HG02588 (cell line): ENCODE data around the gene PCNA.
A peak's percentile ranks its signal among the peaks of the same experiment; 100 is the strongest.
"Not testable (repeated sequence)": the region's sequence is repeated elsewhere in the genome, so short reads cannot be mapped to it uniquely, and the experiment has no call there.

Source experiments
- ATAC-seq: cut with Tn5 transposase; IDR thresholded peaks from one replicate; pipeline ENCODE4 v1.9.1; 2021; ENCODE audit warnings: mild to moderate bottlenecking, moderate library complexity; ENCODE audit not compliant: unreplicated experiment

The PCNA gene

DNA sequence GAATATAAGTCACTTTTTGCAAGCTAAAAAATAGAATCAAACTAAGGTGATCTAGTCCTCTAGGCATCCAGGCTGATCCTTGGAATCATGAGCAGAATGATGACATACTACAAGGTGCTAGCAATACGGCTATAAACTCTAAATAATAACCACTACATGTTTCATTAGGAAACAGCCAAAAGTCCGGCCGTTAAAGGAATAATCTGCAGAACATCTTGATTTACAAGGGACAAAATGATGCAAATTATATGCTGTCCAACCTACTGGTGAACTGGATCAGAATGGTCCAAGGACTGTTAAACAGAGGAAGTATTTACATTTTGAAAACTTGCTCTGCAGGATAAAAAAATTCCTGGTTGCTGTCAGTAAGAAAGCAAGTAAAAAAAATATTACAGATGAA lies 19.8 kb downstream of the PCNA start:
- not testable (repeated sequence) for ATAC-seq

DNA sequence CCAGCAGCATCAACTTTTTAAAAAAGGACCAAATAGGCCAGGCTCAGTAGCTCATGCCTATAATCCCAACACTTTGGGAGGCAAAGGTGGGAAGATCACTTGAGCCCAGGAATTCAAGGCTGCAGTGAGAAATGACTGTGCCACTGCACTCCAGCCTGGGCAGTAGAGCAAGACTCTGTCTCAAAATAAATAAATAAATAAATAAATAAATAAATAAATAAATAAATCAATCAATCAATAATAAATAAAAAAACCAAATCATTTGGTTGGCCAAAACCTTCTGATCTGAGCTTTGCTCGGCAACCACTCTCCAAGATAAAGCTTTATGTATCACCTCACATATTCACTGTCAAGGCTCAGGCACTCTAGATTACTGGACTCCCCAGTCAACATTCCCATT lies 20.7 kb downstream of the PCNA start:
- not testable (repeated sequence) for ATAC-seq

DNA sequence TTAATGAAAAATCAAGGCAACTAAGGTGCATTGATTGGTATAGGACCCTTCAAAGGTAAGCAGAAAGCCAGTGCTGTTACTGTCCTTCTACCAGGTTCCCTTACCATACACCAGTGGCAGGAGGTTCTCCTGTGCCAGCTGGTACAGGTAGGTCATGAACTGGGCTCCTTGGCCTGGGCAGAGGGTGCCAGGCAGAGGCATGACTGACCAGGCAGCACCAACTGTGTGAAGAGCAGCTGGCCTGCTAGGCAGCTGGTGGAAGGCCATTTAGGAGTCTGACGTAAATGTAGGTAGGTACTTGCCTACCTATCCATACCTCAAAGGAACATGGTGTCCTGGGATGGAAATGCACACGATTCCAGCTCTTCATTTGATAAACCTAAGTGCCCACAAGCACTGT lies 23.3 kb downstream of the PCNA start:
- ATAC-seq: no peak

DNA sequence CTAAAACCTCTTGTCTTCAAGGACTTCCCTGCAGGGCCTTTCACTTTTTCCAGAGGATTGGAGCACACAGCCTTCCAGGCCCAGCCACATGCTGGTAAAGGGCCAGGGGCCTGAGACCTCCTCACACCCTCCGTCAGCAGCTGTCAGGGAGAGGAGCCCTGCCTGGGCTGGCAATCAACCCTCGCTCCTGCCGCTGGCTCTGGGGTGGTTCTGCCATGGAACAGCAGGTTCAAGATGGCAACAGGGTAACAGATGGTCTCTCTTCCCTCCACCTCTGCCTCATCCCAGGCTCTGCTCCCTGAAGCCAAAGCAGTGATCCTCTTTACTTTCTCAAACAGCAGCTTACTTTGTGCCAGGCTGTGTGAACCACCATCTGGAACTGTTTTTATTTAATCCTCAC lies 23.8 kb downstream of the PCNA start:
- no peak for ATAC-seq

DNA sequence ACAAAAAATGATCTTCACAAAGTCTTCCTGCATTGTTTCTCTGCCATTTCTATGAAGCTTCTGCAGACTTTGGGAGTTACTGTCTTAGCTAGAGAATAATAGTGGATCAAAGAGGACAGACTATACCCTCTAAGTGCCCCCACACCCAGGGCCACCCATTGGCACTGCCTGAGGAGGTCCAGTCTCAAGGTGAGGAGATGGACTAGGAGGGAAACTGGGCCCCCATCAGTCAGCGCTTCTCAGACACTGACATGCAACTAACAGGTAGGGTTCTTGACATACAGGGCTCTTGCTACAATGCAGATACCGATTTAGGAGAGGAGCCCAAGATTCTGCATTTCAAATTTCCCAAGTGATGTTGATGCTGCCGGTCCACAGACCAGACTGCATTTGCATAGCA lies 24.3 kb downstream of the PCNA start:
- no peak for ATAC-seq

DNA sequence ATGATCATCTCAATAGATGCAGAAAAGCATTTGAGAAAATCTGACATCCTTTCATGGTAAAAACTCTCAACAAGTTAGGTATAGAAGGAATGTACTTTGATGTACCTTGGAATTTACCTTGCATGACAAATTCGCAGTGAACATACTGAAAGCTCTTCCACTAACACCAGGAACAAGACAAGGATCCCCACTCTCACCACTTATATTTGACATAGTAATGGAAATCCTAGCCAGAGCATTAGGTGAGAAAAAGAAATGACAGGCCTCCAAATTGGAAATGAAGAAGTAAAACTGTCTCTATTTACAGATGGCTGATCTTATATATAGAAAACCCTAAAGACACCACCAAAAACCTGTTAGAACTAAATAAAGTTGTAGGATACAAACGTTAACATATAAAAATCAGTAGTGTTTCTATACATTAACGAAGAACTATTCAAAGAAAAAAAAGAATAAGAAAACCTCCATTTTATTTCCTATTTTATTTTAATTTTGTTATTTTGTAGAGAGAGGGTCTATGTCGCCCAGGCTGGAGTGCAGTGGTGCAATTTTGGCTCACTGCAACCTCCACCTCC lies 26.9 kb downstream of the PCNA start:
- no peak for ATAC-seq

DNA sequence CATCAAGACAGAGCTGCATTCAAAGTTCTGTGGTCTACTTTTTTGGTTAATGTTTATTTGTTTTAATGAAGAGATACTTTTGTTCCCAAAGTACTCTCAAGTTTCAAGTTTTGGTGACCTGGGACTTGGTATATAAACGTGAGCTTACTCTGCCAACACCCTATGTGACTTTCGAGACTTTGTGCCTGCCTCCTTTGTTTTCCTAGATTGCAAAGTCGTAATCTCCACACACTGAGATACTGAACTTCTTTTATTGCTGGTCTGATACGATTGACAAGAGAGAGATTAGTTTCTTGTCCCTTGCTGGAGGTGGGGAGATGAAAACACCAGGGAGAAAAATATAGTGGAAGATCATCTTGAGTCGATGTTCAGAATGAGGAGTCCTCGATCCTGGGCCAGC lies 27.9 kb downstream of the PCNA start:
- no peak for ATAC-seq

DNA sequence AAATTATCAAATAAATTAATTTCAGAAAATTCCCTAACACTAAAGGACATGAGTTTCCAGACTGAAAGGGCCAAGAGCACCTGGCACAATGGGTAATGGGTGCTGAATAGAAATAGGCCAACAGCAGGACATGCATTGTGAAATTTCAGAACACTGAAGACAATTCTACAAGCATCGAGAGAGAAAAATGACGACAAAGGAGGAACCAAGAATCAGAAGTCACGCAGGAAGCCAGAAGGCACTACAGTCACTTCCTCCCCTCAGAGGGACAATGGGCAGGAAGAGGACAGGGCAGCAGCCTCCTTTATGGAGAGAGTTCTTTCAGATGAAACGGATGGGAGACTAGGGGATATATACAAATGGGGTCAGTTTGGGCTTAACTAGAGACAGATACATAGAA lies 29.6 kb downstream of the PCNA start:
- ATAC-seq: no peak

DNA sequence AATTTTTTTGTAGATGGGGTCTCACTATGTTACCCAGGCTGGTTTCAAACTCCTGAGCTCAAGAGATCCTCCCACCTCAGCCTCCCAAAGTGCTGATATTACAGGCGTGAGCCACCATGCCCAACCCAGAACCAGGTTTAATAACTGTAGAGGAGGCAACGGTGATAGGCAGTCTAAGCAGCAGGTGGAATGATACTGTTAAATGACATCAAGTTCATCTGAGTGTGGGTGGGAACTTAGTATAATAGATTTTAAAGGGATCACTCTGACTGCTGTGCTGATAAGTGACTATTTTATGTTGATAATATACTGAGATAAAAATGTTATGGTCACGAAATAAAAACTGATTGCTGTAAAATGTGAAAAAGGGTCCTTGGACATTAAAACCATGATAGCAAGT lies 31.1 kb downstream of the PCNA start:
- ATAC-seq: no peak

DNA sequence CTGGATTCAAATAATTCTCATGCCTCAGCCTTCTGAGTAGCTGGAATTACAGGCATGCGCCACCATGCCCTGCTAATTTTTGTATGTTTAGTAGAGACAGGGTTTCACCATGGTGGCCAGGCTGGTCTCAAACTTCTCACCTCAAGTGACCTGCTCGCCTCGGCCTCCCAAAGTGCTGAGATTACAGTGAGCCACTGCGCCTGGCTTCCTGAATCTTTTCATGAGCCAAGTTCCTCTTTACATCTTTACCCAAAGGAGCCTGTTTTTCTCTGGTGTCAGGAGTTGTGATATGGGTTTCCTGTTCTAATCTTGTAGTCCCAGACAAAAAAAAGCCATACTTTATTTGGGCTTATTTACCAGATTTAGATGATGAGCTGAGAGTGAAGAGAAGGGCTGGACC lies 34.4 kb downstream of the PCNA start:
- no peak for ATAC-seq

DNA sequence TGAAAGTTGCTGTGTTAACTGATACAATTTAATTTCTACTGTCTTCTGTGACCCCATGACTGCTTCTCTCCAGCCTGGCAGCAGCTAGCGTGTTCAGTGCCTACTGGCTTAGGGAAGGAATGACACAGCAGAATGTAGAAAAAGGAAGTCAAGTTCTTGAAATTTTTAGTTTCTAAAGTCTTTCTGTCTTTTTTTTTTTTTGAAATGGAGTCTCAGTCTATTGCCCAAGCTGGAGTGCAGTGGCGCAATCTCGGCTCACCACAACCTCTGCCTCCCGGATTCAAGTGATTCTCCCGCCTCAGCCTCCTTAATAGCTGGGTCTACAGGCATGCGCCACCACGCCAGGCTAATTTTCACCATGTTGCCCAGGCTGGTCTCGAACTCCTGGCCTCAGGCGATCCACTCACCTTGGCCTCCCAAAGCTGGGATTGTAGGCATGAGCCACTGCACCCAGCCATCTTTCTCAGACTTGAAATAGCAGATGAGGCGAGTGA lies 39.3 kb downstream of the PCNA start:
- ATAC-seq: no peak

DNA sequence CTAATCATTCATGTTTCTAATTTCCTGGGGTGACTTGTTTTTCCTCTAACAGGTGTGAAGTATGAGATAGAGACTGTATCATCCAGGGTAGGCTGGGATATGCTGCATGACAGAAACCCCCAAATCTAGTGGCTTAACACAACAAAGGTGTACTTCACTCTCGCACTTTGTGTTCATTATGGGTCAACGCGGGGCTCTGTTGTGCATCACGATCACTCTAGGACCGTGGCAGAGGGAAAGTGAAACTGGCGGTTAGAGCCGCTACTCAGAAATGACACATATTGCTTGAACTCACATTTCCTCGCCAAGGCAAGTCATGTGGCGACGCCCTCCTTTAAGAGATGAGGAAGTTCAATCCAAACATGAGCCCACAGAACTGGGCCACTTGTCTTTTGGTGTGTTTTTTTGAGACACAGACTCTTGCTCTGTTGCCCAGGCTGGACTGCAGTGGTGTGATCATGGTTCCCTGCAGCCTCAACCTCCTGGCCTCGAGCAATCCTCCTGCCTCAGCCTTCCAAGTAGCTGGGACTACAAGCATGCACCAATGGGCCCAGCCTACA lies 41.3 kb downstream of the PCNA start:
- ATAC-seq: peak; percentile 96

DNA sequence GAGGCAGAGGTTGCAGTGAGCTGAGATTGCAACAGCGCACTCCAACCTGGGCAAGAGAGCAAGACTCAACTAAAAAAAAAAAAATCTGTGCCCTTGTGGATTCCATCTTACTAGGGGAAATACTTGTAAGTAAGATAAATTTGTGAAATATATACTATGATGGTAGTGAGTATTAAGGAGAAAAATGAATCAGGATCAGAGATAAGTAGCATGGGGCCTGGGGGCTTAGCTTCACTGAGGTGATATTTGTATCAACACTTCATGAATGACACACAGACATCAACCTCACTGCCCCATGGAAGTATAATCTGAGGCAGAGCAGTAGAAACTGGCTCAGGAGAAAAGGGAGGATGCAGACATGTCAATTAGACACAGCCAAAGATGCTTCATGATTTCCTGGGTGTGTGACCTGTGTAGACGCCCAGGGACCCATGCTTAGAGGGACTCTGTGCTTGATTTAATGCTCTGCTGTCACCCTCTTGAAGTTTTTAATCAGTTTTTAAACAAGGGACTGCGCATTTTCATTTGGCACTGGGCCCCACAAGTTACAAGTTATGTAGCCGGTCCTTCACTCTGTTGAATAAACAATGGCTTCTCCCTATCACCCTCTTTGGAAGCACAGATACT lies 41.9 kb downstream of the PCNA start:
- no peak for ATAC-seq

DNA sequence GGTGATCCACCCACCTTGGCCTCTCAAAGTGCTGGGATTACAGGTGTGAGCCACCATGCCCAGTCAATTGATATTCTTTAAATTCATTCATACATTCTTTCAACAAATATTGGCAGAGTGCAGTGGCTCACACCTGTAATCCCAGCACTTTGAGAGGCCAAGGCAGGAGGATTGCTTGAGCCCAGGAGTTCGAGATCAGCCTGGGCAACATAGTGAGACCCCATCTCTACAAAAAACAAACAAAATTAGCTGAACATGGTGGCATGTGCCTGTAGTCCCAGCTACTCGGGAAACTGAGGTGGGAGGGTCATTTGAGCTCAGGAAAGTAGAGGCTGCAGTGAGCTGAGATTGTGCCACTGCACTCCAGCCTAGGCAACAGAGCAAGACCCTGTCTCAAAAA lies 42.8 kb downstream of the PCNA start:
- ATAC-seq: not testable (repeated sequence)

DNA sequence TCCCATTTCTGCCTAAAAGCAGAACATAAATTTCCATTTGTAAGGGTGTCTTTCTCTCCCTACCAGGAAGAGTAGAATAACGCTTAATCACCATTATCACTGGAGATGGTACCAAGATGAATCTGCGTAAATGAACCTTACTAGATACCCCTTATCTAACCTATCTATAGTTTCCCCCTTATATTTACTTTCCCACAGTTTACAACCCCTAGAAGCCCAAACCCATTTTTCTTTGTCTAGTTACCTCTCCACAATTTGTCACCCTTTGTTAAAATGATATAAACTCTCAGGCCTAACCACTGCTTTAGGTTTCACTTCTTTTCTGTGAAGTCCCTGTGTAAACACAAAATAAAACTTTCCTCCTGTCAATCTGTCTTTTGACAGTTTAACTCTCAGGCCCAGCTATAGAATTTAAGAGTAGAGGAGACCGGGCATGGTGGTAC lies 45.5 kb downstream of the PCNA start:
- no peak for ATAC-seq

DNA sequence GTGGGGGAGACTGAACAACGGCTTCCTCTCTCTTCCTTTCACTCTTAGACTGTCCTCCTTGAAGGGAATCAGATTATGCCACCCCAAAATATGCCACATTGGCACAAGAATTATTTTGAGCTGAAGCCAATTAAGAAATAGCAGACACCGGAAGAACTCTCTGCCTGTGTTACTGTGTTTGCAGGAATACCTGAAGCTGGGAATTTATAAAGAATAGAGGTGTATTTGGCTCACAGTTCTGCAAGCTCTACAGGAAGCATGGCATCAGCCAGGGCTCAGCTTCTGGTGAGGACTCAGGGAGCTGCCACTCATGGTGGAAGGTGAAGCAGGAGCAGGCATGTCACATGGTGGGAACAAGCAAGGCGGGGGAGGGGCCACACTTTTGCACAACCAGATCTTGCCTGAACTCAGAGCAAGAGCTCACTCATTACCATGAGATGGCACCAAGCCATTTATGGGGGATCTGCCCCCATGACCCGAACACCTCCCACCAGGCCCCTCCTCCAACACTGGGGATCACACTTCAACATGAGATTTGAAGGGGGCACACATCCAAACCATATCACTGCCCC lies 46.0 kb downstream of the PCNA start:
- no peak for ATAC-seq

DNA sequence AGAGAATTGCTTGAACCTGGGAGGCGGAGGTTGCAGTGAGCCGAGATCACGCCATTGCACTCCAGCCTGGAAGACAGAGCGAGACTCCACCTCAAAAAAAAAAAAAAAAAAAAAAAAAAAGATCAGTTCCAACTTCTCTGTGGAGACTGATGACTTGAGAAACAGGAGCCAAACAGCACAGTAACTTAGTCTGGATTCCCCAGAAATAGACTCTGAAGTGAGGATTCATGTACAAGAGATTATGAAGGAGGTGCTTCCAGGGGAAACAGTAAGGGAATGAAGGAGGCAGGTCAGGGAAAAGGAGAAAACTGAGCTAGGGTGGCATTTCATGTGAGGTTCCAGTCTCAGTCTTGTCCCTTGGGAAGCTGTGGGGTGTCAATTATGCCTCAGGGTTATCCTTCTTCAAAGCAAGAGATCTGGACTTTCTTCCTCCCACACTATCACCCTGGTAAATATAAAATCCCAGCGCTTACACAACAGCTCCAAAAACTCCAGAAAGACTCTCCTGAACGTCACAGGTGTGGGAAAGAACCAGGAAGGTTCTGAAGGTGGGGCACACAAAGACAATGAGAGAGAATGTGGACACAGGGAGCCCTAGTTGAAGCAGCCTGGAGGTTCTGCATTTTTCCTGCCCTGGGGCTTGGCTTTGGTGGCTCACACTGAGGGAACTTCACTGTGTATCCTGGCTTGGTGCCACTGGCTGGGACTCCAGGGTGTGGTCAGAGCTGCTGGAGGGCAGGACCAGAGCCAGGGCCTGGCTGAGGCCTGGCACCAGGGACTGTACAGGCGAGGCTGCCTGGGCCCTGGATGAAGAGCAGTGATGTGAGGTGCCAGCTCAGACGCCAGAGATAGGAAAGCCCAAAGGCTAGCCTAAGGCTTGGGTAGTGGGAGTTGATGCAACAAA lies 46.8 kb downstream of the PCNA start:
- no peak for ATAC-seq

DNA sequence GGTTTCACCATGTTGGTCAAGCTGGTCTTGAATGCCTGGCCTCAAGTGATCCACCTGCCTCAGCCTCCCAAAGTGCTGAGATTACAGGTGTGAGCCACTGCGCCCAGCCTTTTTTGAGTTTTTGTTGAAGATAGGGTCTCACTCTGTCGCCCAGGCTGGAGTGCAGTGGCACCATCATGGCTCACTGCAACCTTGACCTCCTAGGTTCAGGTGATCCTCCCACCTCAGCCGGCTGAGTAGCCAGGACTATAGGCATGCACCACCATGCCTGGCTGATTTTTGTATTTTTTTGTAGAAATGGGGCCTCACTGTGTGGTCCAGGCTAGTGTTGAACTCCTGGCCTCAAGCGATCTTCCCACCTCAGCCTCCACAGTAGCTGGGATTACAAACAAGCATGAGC lies 47.8 kb downstream of the PCNA start:
- ATAC-seq: not testable (repeated sequence)

DNA sequence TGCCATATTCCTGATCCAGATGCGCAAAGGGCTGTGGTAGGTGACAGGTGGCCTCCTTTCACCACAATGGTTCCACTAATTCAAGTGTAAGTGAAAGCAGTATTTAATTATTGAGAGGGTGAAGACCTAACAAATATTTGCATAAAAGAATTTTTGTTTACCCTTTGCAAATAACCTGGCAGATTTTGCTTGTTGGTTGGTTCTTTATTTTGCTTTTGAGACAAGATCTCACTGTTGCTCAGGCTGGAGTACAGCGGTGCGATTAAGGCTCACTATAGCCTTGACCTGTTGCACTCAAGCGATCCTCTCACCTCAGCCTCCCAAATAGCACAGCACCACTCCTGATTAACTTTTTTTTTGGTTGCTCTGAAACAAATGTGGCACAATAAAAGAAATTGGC lies 49.2 kb downstream of the PCNA start:
- ATAC-seq: no peak

DNA sequence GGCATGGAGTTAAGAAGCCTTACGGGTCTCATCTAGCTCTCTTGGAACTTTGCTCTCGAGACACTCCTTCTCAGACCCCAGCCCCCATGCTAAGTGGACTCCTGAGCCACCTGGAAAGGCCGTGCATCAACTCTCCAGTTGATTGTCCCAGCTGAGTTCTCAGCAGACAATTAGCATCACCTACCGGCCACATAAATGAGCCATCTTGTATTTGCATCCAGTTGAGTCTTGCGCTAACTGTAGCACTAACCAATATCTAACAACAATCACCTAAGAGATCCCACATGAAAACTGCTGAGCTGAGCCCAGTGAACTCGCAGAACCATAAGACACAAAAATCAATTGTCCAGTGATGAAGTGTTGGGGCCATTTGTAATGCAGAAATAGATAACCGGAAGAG lies 49.7 kb downstream of the PCNA start:
- ATAC-seq: no peak

DNA sequence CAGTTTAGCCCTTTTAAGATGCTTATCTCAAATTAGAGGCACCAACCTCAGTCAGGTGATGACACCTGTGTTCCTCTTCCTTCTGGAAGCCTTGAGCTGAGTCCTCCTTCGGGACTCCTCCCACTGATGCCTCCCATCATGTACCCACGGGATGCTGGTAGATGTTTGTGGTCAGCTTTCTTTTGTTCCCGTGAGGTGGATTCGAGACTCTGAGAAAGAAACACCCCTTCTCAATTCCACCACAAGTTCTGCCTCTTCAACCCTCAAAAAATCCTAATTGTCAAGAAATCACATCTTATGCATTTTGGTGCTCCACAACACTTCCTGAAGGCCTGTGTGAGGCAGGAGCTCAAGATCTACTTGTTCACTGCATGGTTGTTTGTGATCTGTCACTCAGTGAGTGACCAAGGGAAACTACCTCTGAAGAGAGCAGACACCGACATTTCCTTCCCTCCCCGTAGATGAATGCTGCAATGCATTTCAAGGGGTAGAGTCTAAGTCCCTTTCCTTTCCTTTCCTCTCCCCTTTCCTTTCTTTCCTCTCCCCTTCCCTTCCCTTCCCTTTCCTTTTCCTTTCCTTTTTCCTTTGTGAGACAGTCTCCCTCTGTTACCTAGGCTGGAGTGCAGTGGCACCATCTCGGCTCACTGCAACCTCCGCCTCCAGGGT lies 50.5 kb downstream of the PCNA start:
- no peak for ATAC-seq
